Inflammatory macrophage treated with lipopolysaccharide for 1 hour (primary cell): ENCODE results near the gene KCNJ14.
A peak's percentile ranks its signal among the peaks of the same experiment; 100 is the strongest.

Experiments
- DNase-seq, 2 donors: peaks; one replicate each; pipeline ENCODE4 v3.0.0-alpha.2; 2020 to 2022

Gene KCNJ14

DNA sequence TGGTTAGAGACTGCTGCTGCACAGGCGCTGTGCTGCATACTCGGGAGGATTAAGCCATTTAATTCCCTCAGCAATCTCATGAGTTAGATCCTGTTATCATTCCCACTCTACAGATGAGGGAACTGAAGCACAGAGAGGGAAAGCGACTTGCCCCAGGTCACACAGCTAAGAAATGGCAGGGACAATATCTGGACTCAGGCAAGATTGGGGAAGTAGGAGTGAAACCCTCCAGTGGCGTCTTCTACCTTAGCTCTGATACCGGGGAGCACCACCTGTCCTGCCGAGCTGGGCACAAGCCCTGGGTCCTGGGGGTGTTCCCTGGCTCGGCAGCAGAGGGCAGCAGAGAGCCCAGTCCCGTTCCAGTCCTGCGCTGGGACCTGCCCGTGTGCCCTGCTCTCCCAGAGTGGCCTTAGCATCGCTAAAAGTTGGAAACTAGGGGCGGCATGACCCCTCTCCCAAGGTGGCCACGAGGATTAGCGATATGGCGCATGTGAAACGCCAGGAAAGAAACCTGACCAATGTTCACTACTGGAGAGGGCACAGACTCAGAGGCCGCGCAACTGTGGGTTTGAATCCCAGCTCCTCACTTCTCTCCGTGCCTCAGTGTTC lies 34.3 kb downstream of the KCNJ14 start:
- peak in 1 of 2 donors; percentile 92 for DNase-seq

GRCh38 chr19:48490981-48491792 lies 35.8 kb downstream of the KCNJ14 start:
- DNase-seq = peak in 1 of 2 donors; percentile 37

- DNase-seq = no peak
Measured at GRCh38 chr19:48491793-48492123, 36.4 kb downstream of the KCNJ14 start.

DNA sequence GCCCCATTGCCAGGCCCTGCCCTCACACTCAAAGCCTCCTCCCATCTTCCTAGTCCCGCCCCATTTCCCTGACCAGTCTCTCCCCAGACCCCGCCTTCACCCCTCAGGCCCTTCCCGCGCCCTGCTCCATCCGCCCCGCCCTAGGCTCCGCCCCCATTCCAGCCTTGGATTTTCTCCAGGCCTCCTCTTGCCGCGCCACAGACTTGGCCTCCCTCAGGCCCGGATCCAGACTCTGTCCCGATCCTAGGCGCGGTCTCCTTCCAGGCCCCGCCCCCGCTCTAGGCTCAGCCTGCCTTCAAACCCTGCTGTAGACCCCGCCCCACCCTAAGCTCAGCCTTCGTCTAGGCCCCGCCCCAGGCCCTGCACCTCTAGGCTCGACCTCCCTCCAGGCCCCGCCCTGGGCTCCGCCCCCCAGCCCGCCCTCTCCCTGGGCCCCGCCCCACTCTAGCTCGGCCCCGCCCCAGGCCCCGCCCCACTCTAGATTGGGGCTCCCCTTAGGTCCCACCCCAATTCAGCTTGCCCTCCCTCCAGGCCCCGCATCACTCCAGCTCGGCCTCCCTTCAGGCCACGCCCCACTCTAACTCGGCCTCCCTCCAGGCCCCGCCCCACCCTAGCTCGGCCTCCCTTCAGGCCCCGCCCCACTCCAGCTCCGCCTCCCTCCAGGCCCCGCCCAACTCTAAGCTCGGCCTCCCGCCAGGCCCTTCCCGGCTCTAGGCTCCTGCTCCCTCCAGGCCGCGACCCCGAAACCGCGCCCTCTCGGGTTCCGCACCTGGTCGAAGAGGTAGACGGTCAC lies 37.7 kb downstream of the KCNJ14 start:
- DNase-seq = peak; percentile 96 to 98

DNA sequence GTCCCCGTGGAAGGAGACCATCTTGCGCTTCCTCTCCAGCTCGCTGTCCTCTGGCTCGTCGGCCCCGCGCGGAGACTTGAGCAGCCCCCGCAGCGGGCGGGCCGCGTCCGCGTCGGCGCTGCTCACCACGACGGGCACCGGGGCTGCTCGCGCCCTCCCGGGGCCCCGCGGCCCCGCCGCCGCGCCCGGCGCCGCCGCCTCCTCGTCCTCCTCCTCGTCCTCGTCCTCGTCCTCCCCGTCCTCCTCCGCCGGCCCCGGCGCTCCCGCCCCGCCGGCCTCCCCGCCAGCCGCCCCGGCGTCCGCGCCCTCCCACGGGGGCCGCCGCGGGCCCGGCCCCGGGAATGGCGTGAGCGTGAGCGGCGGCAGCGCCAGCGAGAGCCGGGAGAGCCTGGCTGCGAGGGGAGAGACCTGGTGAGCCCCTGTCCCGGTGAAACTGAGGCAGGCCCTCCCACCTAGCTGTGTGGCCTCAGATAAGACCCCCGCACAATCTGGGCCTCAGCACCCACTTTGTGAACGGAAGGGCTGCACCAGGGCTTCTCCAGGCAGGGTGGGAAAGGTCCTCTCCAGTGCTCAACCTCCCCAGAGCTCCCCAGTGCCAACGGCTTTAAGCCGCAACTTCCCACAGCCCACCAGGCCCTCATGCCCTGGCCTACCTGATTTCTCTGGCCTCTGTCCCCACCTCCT lies 38.5 kb downstream of the KCNJ14 start:
- no peak for DNase-seq

- DNase-seq = peak; percentile 35 to 48
Measured at GRCh38 chr19:48495396-48495795, 40.0 kb downstream of the KCNJ14 start.

- DNase-seq = no peak
Measured at GRCh38 chr19:48496959-48497727, 41.8 kb downstream of the KCNJ14 start.

- no peak for DNase-seq
Measured at GRCh38 chr19:48497728-48498594, 42.6 kb downstream of the KCNJ14 start.

DNA sequence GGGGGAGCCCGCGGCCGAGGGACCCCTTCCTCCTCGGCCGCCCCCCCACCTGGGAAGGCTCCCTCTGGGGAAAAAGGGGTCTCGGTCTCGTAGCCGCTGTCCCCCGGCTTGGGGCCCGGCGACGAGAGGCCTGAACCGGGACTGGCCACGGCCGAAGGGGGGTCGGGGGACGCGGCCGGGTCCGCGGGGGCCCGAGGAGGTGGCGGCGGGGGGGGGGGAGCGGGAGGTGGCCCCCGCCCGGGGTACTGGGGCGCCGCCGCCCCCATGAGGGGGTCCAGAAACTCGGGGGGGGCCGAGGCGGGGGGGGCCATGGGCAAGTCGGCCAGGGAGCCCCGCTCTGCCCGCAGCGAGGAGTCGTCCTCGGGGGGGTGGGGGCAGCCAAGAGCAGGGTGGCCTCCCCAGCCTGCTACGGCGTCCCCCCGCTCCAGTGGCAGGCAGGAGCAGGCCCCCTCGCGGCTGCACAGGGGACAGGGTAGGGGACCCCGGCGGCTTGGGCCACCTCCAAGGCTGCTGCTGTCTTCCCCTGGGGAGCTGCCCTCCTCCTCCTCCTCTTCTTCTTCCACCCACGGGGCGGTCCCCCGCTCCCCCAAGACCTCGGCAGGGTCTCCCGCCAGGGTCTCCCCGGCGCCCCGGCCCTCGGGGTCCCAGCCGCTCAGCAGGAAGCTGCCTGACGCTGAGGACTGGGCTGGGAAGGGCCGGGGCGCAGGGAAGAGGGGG lies 43.4 kb downstream of the KCNJ14 start:
- DNase-seq = no peak

- no peak for DNase-seq
Measured at GRCh38 chr19:48499316-48500090, 44.1 kb downstream of the KCNJ14 start.

- DNase-seq = no peak
Measured at GRCh38 chr19:48500830-48501493, 45.6 kb downstream of the KCNJ14 start.

- DNase-seq = peak; percentile 71 to 76
Measured at GRCh38 chr19:48501494-48502349, 46.3 kb downstream of the KCNJ14 start.

DNA sequence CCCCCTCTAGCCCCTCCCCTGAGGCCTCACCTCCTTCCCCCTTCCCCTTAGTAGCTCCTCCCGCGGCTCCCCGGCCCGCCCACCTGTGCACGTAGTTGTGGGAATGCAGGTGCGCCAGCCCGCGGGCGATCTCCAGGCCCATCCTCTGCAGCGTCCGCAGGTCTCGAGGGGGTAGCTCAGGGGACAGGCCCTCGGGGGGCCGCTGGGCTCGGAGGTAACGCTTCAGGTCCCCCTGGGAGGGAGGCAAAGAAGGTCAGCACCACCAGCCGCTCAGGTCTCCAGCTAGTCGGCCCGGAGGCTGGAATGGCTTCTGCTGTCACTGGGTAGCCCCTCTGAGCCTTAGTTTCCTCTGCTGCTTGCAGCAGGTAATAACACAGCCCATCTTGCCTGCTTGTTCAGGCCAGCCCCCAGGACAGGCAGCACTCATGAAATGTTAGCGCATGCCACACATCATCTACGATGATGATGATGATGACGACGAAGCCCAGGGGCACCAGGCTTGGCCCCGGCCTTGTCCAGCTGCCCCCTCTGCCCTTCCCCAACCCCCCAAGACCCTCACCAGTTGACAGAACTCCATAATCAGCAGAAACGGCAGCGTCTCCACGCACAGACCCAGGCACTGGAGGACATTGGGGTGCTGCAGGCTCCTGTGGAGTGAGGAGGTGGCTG lies 47.1 kb downstream of the KCNJ14 start:
- no peak for DNase-seq

GRCh38 chr19:48506138-48506733 lies 50.9 kb downstream of the KCNJ14 start:
- peak; percentile 56 to 59 for DNase-seq

- no peak for DNase-seq
Measured at GRCh38 chr19:48507911-48508439, 52.6 kb downstream of the KCNJ14 start.

DNA sequence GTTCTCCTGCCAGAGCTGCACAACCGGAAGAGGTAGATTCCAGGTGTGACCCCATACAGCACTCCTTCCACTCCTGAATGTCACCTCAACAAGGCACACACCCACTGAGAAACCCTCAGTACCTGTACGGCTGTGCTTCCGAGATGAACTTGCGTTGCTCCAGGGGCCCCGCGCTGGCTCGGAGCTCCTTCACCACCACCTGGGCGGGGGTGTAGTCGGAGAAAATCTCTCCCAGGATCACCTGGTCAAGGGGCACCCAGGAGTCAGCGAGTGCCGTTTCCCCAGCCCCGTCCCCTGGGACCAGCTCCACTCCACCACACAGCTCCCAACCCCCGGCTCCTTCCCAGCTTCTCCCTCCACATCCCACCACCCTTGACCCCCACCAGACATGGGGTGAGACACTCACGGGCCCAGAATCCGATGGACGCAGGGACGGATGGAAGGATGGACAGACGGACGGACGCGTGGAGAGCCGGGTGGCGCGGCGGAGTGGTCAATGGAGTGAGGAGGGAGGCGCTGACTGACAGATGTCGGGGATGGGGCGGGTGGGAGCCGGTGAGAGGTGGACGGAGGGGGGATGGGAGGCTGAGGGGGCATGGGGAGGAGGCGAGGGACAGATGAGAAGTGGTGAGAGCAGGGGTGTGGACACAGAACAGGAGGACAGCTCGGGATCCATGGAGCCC lies 53.5 kb downstream of the KCNJ14 start:
- no peak for DNase-seq
